ENCODE results near the gene RCOR2.
A peak's percentile ranks its signal among the peaks of the same experiment; 100 is the strongest.

Gene RCOR2

GRCh38 chr11:63906585-63906984 is 10.4 kb downstream of the RCOR2 start:
- peak; percentile 81 for DNase-seq

- no peak for DNase-seq
Observed at GRCh38 chr11:63906087-63906486, 10.9 kb downstream of the RCOR2 start.

- DNase-seq = no peak
Observed at GRCh38 chr11:63905179-63905578, 11.8 kb downstream of the RCOR2 start.

GRCh38 chr11:63904743-63905142 is 12.2 kb downstream of the RCOR2 start:
- DNase-seq = no peak

- DNase-seq = no peak
Observed at GRCh38 chr11:63903884-63904283, 13.1 kb downstream of the RCOR2 start.

GRCh38 chr11:63901660-63902059 is 15.3 kb downstream of the RCOR2 start:
- DNase-seq = no peak

GRCh38 chr11:63897459-63898146 is 19.4 kb downstream of the RCOR2 start:
- DNase-seq = no peak

GRCh38 chr11:63896071-63896470 is 20.9 kb downstream of the RCOR2 start:
- peak; percentile 44 for DNase-seq

- DNase-seq = no peak
Observed at GRCh38 chr11:63893355-63893754, 23.6 kb downstream of the RCOR2 start.

GRCh38 chr11:63892228-63892627 is 24.7 kb downstream of the RCOR2 start:
- no peak for DNase-seq

GRCh38 chr11:63890368-63890767 is 26.6 kb downstream of the RCOR2 start:
- DNase-seq = no peak

- no peak for DNase-seq
Observed at GRCh38 chr11:63889344-63889743, 27.6 kb downstream of the RCOR2 start.

- DNase-seq = peak; percentile 87
Observed at GRCh38 chr11:63888170-63889086, 28.5 kb downstream of the RCOR2 start.

- no peak for DNase-seq
Observed at GRCh38 chr11:63887386-63887999, 29.5 kb downstream of the RCOR2 start.

- DNase-seq = no peak
Observed at GRCh38 chr11:63884196-63884932, 32.6 kb downstream of the RCOR2 start.

- DNase-seq = no peak
Observed at GRCh38 chr11:63883791-63884190, 33.2 kb downstream of the RCOR2 start.

GRCh38 chr11:63882555-63883242 is 34.3 kb downstream of the RCOR2 start:
- peak; percentile 31 for DNase-seq

- DNase-seq = no peak
Observed at GRCh38 chr11:63880403-63880790, 36.6 kb downstream of the RCOR2 start.

GRCh38 chr11:63879598-63880402 is 37.2 kb downstream of the RCOR2 start:
- DNase-seq = no peak

- no peak for DNase-seq
Observed at GRCh38 chr11:63877658-63878241, 39.2 kb downstream of the RCOR2 start.

GRCh38 chr11:63876616-63877015 is 40.3 kb downstream of the RCOR2 start:
- DNase-seq = no peak
